Suprapubic skin (tissue), 3 donors: Measurements from ENCODE around the gene CRYBG1.

Experiments used
- POLR2AphosphoS5 ChIP-seq, 3 donors: sonication (generic); formaldehyde crosslinking; IDR thresholded peaks; one replicate each; pipeline ENCODE4 v1.6.1; 2017; ENCODE audit warnings: antibody characterized with exemption in 3 of 3
- TF ChIP-seq, protein P1 (sequence below), 2 donors: fragments of 200-600 bp in 1 of 2; fragments of 450-650 bp in 1 of 2; sonication (generic) in 1 of 2; IDR thresholded peaks; one replicate each; pipeline ENCODE4 v1.5.1; 2016 to 2019; ENCODE audit warnings: antibody characterized with exemption in 2 of 2, mild to moderate bottlenecking in 1 of 2, moderate library complexity in 1 of 2

DNA sequence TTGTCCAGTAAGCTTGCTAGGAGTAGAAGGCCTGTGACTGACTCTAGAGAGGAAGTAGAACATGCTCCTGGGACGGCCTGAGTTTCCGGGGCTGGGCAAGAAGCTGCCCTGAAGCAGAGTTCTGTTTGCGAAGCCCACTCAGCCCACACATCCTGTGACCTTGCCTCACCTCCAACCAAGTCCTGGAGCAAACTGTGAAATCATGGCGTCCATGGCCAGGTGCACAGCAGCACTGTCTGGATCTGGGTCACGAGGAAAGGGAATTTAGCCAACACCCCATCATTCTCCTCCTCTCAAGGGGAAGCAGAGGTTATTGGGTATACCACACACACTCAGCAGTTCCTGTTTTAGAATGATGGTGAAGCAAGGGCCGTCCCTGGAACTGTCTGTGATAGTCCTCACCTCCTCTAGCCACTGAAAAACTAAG lies 87.5 kb downstream of the CRYBG1 start:
- TF ChIP-seq, protein P1, sequence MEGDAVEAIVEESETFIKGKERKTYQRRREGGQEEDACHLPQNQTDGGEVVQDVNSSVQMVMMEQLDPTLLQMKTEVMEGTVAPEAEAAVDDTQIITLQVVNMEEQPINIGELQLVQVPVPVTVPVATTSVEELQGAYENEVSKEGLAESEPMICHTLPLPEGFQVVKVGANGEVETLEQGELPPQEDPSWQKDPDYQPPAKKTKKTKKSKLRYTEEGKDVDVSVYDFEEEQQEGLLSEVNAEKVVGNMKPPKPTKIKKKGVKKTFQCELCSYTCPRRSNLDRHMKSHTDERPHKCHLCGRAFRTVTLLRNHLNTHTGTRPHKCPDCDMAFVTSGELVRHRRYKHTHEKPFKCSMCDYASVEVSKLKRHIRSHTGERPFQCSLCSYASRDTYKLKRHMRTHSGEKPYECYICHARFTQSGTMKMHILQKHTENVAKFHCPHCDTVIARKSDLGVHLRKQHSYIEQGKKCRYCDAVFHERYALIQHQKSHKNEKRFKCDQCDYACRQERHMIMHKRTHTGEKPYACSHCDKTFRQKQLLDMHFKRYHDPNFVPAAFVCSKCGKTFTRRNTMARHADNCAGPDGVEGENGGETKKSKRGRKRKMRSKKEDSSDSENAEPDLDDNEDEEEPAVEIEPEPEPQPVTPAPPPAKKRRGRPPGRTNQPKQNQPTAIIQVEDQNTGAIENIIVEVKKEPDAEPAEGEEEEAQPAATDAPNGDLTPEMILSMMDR (IDR thresholded peaks at IDR 0.05), result no peak
- no peak for TF ChIP-seq POLR2AphosphoS5 (IDR thresholded peaks at IDR 0.05)
